ENCODE measurements around the gene LTF. TPM values are rescaled to one million over a fixed set of nuclear protein-coding genes. Genes with fewer than 3 reads are reported as not detected.
A peak's percentile ranks its signal among the peaks of the same experiment; 100 is the strongest.
"Not testable (repeated sequence)": the region's sequence is repeated elsewhere in the genome, so short reads cannot be mapped to it uniquely, and the experiment has no call there.

LTF gene
- total RNA-seq, 1 donor from 2014 or later, result not detected

DNA sequence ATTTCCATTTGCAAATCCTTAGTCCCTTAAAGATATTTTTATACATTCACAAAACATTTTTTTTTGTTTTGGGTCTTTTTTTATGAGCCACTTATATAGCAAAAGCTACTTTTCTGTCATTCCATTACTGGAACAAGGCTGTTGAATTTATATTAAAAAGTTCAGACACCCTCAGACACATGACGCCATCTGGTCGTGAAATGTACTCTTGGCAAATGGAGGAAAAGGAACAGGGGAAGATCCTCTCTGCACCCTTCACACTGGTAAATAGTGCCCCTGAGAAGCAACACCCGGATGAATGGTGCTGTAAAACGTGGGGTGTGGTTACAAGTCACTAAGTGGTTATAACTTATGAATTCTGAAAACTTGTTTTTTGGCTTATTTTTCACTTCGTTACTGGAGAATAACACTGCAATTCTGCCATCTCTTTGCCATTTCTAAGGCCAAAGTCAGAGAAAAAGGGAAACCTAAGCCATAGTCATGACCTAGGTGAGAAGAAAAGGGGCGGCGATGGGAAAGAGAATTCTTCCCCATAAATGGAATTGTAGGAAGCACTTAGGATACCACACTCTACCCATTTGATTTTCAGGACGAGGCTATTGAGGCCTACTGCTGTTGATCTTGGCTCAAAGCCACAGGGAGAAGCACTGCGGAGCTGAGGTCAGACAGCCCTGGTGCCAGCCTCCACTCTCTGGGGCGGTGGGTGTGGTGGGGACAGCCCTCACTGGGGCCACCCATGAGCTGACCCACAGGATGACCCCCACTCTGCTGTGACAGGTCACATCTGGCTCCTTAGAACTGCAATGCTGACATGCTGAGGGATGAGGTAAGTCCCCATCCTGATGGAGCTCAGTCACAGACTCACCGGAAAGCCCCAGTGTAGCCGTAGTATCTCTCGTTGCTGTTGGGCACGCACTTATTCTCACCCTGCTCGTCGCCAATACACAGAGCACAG, 21.9 kb downstream of the LTF start:
- Mint-ChIP-seq H3K4me3 (no peak overlapping the region), H3K9me3 (no peaks in the 10 kb centered on the region), H3K27ac (ENCODE audit: unreplicated experiment) (no peak overlapping the region), H3K36me3 (ENCODE audit: low read depth) (no peaks in the 10 kb centered on the region), H3K4me1 (peaks cover 4% of the 10 kb centered on the region), H3K27me3 (ENCODE audit: low read depth) (no peaks in the 10 kb centered on the region)
- peak; percentile 40 for DNase-seq (ENCODE audit: low read depth, low spot score)
- TF ChIP-seq, protein P1, sequence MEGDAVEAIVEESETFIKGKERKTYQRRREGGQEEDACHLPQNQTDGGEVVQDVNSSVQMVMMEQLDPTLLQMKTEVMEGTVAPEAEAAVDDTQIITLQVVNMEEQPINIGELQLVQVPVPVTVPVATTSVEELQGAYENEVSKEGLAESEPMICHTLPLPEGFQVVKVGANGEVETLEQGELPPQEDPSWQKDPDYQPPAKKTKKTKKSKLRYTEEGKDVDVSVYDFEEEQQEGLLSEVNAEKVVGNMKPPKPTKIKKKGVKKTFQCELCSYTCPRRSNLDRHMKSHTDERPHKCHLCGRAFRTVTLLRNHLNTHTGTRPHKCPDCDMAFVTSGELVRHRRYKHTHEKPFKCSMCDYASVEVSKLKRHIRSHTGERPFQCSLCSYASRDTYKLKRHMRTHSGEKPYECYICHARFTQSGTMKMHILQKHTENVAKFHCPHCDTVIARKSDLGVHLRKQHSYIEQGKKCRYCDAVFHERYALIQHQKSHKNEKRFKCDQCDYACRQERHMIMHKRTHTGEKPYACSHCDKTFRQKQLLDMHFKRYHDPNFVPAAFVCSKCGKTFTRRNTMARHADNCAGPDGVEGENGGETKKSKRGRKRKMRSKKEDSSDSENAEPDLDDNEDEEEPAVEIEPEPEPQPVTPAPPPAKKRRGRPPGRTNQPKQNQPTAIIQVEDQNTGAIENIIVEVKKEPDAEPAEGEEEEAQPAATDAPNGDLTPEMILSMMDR (conservative IDR thresholded peaks at IDR 0.05), result peak; percentile 67

DNA sequence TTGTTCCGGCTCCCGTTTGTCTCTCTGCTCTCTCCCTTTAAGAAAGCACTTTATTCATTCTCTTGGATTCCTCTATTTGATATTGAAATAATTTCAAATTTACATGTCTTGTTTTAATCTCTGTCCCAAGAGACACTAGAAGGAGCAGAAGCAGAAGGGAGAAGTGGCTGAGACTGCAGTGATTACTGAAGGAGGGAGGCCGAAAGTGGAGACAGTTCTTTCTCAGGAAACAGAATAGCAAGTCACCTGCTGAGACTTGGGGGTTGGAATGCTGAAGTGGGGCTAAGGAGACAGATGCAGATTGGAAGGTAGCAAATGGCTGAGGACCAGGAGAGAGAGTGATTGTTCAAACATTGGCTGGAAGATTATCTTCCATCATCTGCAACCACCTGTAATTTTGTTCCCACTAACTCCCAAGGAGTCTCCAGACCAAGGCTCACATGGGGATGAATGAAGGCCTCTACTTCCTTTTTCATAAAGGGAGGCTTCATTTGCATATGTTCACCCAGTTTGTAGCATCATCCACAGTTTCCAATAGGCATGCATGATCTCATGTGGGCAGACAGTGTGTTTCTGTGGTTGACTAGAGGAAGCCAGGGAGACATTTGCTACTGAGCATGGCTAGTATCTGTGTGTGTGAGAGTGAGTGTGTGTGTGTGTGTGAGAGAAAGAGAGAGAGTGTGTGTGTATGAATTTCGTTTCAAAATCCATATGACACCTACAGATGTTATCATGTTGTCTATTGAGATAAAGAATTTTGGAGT, 24.0 kb downstream of the LTF start:
- H3K36me3 Mint-ChIP-seq (ENCODE audit: low read depth), result no peaks in the 10 kb centered on the region
- no peak overlapping the region for H3K4me3 Mint-ChIP-seq
- no peak overlapping the region for H3K27ac Mint-ChIP-seq (ENCODE audit: unreplicated experiment)
- peaks cover 4% of the 10 kb centered on the region for H3K4me1 Mint-ChIP-seq
- no peaks in the 10 kb centered on the region for H3K9me3 Mint-ChIP-seq
- TF ChIP-seq, protein P1 (conservative IDR thresholded peaks at IDR 0.05), result no peak
- H3K27me3 Mint-ChIP-seq (ENCODE audit: low read depth), result no peaks in the 10 kb centered on the region
- no peak for DNase-seq (ENCODE audit: low read depth, low spot score)

DNA sequence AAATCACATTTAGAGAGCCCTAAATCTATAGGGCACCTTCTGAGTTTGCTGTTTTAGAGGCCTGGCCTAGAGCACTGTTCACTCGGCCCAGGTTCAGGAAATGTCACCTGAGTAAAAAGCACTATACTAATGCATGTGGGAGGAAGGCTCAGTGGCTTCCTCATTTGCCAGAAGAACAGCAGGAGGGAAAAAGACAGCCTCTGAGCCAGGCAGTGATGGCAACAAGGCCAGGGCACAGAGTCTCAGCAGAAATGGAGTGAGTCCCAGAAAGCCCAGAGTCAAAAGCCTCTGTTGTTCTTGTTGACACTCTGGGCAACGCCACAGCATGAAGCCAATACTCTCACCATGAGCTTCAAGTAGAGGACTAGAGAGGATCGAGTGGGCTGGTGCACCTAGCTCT, 25.9 kb downstream of the LTF start:
- no peaks in the 10 kb centered on the region for H3K27me3 Mint-ChIP-seq (ENCODE audit: low read depth)
- H3K4me3 Mint-ChIP-seq, result no peak overlapping the region
- H3K4me1 Mint-ChIP-seq, result peaks cover 4% of the 10 kb centered on the region
- no peak for DNase-seq (ENCODE audit: low read depth, low spot score)
- H3K27ac Mint-ChIP-seq (ENCODE audit: unreplicated experiment), result no peak overlapping the region
- TF ChIP-seq, protein P1 (conservative IDR thresholded peaks at IDR 0.05), result no peak
- no peaks in the 10 kb centered on the region for H3K36me3 Mint-ChIP-seq (ENCODE audit: low read depth)
- no peaks in the 10 kb centered on the region for H3K9me3 Mint-ChIP-seq

DNA sequence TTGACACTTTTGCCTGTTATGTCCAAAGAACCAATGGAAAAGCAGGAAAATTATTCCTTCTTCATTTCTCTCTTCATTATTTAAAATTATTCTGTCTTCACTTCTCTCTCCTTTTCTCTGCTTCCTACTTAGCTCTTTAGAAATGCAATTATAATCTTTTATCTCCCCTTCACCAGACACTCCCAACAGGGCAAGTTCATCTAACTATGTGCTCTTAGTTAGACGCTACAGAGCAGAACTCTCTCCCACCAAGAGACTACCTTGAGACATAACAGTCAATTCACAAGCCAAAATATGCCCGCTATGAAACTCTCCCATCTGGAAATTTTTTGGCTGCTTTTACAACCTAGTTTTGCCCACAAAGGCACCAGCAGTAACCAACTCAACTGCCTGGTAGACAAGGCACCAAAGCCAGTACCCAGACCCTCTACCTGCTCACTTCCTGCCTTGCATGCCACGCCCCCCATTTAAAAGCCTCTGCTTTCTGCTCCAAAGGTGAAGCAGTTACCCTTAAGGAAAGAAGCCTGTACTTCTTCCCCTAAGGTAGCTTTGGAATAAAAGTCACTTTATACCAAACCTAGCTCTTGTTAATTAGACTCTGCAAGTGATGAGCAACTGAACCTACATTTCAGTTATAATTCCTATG, 29.5 kb downstream of the LTF start:
- Mint-ChIP-seq H3K27ac (ENCODE audit: unreplicated experiment) (no peak overlapping the region), H3K27me3 (ENCODE audit: low read depth) (no peaks in the 10 kb centered on the region), H3K36me3 (ENCODE audit: low read depth) (peaks cover 5% of the 10 kb centered on the region), H3K9me3 (peaks cover 6% of the 10 kb centered on the region), H3K4me3 (no peak overlapping the region), H3K4me1 (no peaks in the 10 kb centered on the region)
- TF ChIP-seq, protein P1 (conservative IDR thresholded peaks at IDR 0.05), result no peak
- no peak for DNase-seq (ENCODE audit: low read depth, low spot score)

DNA sequence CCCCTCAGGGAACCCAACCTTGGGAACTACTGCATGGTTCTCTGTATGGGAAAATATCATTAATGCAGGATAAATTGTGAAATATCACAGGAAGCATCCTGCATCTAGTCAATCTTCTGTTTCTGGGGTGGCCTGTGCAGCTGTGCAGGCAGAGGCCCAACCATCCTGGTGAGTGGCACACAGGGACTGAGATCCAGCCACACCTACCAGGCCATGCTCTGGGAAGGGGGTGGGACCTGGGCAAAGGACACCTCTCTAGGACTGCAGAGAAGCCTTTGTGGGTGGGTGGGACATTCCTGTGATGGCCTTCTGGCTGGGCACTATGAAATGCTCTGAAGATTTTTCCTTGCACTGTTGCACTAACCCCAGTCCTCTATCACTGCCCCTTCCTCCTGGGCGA, 30.9 kb downstream of the LTF start:
- H3K36me3 Mint-ChIP-seq (ENCODE audit: low read depth), result peaks cover 5% of the 10 kb centered on the region
- DNase-seq (ENCODE audit: low read depth, low spot score), result no peak

DNA sequence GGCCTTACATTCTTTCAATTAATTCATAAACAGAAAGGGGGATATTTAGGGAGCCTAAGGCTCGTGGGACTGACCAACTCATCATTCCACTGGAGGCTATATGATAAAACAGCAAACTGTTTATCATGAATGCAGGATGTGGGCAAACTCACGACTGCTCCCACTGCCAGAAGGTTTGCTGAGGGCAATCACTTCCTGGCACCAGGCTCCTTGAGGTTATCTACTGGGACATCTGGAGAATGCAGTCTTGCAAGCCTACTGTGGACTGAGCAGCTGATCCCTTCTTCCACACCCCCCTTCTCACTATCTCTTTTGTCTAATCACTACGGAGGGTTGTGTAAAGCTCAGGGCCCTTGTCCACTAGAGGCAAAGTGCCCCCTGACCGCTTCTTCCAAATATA, 31.6 kb downstream of the LTF start:
- not testable (repeated sequence) for DNase-seq (ENCODE audit: low read depth, low spot score); H3K36me3 Mint-ChIP-seq (ENCODE audit: low read depth); H3K27ac Mint-ChIP-seq (ENCODE audit: unreplicated experiment); H3K9me3 Mint-ChIP-seq; H3K4me1 Mint-ChIP-seq; H3K4me3 Mint-ChIP-seq; H3K27me3 Mint-ChIP-seq (ENCODE audit: low read depth)

More for the DNA sequence above, 30.9 kb downstream of the LTF start:
- TF ChIP-seq, protein P1 (conservative IDR thresholded peaks at IDR 0.05), result no peak
- Mint-ChIP-seq H3K4me1 (no peaks in the 10 kb centered on the region), H3K9me3 (peaks cover 7% of the 10 kb centered on the region), H3K27ac (ENCODE audit: unreplicated experiment) (no peak overlapping the region), H3K4me3 (no peak overlapping the region), H3K27me3 (ENCODE audit: low read depth) (no peaks in the 10 kb centered on the region)

DNA sequence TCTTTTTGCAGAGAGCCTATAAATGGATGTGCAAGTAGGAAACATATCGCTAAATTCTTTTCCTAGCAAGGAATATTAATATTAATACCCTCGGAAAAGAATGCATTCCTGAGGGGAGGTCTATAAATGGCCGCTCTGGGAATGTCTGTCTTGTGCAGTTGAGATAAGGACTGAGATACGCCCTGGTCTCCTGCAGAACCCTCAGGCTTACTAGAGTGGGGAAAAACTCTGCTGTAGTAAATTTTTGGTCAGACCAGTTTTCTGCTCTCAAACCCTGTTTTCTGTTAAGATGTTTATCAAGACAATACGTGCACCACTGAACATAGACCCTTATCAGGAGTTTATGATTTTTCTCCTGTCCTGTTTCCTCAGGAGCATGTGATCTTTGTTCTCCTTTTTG, 32.8 kb downstream of the LTF start:
- not testable (repeated sequence) for H3K4me3 Mint-ChIP-seq

DNA sequence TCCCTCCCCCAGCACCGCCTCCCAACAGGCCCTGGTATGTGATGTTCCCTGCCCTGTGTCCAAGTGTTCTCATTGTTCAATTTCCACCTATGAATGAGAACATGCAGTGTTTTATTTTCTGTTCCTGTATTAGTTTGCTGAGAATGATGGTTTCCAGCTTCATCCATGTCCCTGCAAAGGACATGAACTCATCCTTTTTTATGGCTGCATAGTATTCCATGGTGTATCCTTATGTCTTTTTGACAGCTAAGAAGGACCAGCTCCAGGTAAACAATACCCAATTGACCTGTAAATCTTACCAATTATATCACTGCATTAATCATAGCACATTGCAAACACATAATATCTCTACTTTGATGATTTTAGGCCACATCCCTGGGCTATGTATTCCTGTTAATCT, 33.8 kb downstream of the LTF start:
- H3K27me3 Mint-ChIP-seq (ENCODE audit: low read depth); H3K4me3 Mint-ChIP-seq; H3K27ac Mint-ChIP-seq (ENCODE audit: unreplicated experiment); DNase-seq (ENCODE audit: low read depth, low spot score); H3K9me3 Mint-ChIP-seq; H3K4me1 Mint-ChIP-seq; H3K36me3 Mint-ChIP-seq (ENCODE audit: low read depth): not testable (repeated sequence)

More for the DNA sequence above, 32.8 kb downstream of the LTF start:
- H3K27ac Mint-ChIP-seq (ENCODE audit: unreplicated experiment); H3K36me3 Mint-ChIP-seq (ENCODE audit: low read depth); DNase-seq (ENCODE audit: low read depth, low spot score); H3K4me1 Mint-ChIP-seq; H3K27me3 Mint-ChIP-seq (ENCODE audit: low read depth); H3K9me3 Mint-ChIP-seq: not testable (repeated sequence)

All from neural crest cell (in vitro differentiated cells).